GM23338 (cell line): ENCODE measurements around the gene GPRASP2. TPM values are rescaled to one million over a fixed set of nuclear protein-coding genes. Genes with fewer than 3 reads are reported as not detected.

Experiments used
- ATAC-seq: fragments of 200-7000 bp; cut with Tn5 transposase; 3 replicates; pipeline ENCODE4 v1.9.1; 2020
- DNase-seq: peaks from one replicate; pipeline ENCODE4 v3.0.0-alpha.2; 2015; ENCODE audit warnings: low spot score
- H2AFZ ChIP-seq: fragments of 200-600 bp; sonication (generic); 2 replicates; pipeline ENCODE4 v1.8.0; 2016; ENCODE audit warnings: antibody characterized with exemption, mild to moderate bottlenecking, moderate library complexity
- H3F3A ChIP-seq: fragments of 200-600 bp; sonication (generic); replicated peaks from 2 replicates; pipeline ENCODE4 v1.8.0; 2017; ENCODE audit warnings: antibody characterized with exemption, mixed run types, low read depth
- H3K27ac ChIP-seq: fragments of 200-600 bp; sonication (generic); 2 replicates; pipeline ENCODE4 v1.6.1; 2016; ENCODE audit warnings: low read depth
- H3K27me3 ChIP-seq: fragments of 200-600 bp; sonication (generic); 2 replicates; pipeline ENCODE4 v1.8.0; 2016; ENCODE audit warnings: mild to moderate bottlenecking, mixed run types, moderate library complexity; ENCODE audit not compliant: insufficient read depth
- H3K36me3 ChIP-seq: fragments of 200-600 bp; sonication (generic); 2 replicates; pipeline ENCODE4 v1.8.0; 2016; ENCODE audit warnings: mild to moderate bottlenecking; ENCODE audit not compliant: insufficient read depth
- H3K4me1 ChIP-seq: fragments of 200-600 bp; sonication (generic); 2 replicates; pipeline ENCODE4 v1.8.0; 2016; ENCODE audit warnings: mild to moderate bottlenecking, moderate library complexity; ENCODE audit not compliant: insufficient read depth
- H3K4me2 ChIP-seq: fragments of 200-600 bp; sonication (generic); 2 replicates; pipeline ENCODE4 v1.7.1; 2017; ENCODE audit warnings: mixed run types
- H3K4me3 ChIP-seq: fragments of 200-600 bp; sonication (generic); 2 replicates; pipeline ENCODE4 v1.6.1; 2016; ENCODE audit warnings: mixed run types
- H3K79me2 ChIP-seq: fragments of 200-600 bp; sonication (generic); replicated peaks from 2 replicates; pipeline ENCODE4 v1.8.0; 2017; ENCODE audit warnings: mild to moderate bottlenecking; ENCODE audit not compliant: insufficient read depth
- H3K9me2 ChIP-seq: fragments of 200-600 bp; sonication (generic); 2 replicates; pipeline ENCODE4 v1.8.0; 2017; ENCODE audit not compliant: insufficient read depth
- H4K20me1 ChIP-seq: fragments of 200-600 bp; sonication (generic); replicated peaks from 2 replicates; pipeline ENCODE4 v1.8.0; 2017; ENCODE audit warnings: mild to moderate bottlenecking; ENCODE audit not compliant: insufficient read depth
- H3K27ac Mint-ChIP-seq: 2 replicates; pipeline ENCODE4 v1.8.0; 2020; ENCODE audit warnings: inconsistent platforms, mild to moderate bottlenecking, moderate library complexity, mixed read lengths
- H3K27me3 Mint-ChIP-seq: 3 replicates; pipeline ENCODE4 v1.8.0; 2022; ENCODE audit warnings: low read depth, mild to moderate bottlenecking, moderate library complexity, mixed read lengths, inconsistent platforms; ENCODE audit not compliant: insufficient read depth, poor library complexity
- H3K36me3 Mint-ChIP-seq: 3 replicates; pipeline ENCODE4 v1.8.0; 2021; ENCODE audit warnings: low read depth, mild to moderate bottlenecking, inconsistent platforms, moderate library complexity, mixed read lengths
- H3K4me1 Mint-ChIP-seq: 3 replicates; pipeline ENCODE4 v1.8.0; 2020; ENCODE audit warnings: mild to moderate bottlenecking, inconsistent platforms, mixed read lengths
- H3K4me3 Mint-ChIP-seq: 3 replicates; pipeline ENCODE4 v1.8.0; 2021; ENCODE audit warnings: moderate library complexity, mild to moderate bottlenecking, inconsistent platforms, mixed read lengths
- H3K9me3 Mint-ChIP-seq: 3 replicates; pipeline ENCODE4 v1.8.0; 2020; ENCODE audit warnings: moderate library complexity, mild to moderate bottlenecking, inconsistent platforms, mixed read lengths
- CREB1 ChIP-seq: fragments of 250-450 bp; sonication (Bioruptor Pico); IDR thresholded peaks from 2 replicates; pipeline ENCODE4 v1.5.0; 2020; ENCODE audit warnings: low read depth, mild to moderate bottlenecking, moderate library complexity
- CTCF ChIP-seq, 2 experiments: fragments of 200-600 bp in 1 of 2; sonication (generic) in 1 of 2; conservative IDR thresholded peaks; 2 replicates each; pipeline versions ENCODE4 v1.5.1 to v1.6.1; 2016 to 2017; ENCODE audit warnings: antibody characterized with exemption in 2 of 2, low read depth in 2 of 2, mild to moderate bottlenecking in 2 of 2, moderate library complexity in 1 of 2
- ETS1 ChIP-seq: IDR thresholded peaks from 2 replicates; pipeline ENCODE4 v1.6.1; 2016; ENCODE audit warnings: antibody characterized with exemption
- EZH2 ChIP-seq: fragments of 200-600 bp; sonication (generic); IDR thresholded peaks from one replicate; pipeline ENCODE4 v1.8.0; 2017; ENCODE audit warnings: antibody characterized with exemption, mild to moderate bottlenecking, low read depth; ENCODE audit not compliant: unreplicated experiment
- EZH2phosphoT487 ChIP-seq: fragments of 200-600 bp; sonication (generic); IDR thresholded peaks from one replicate; pipeline ENCODE4 v1.8.1; 2018; ENCODE audit warnings: antibody characterized with exemption; ENCODE audit not compliant: unreplicated experiment
- JUNB ChIP-seq: IDR thresholded peaks from one replicate; pipeline ENCODE4 v1.6.1; 2016; ENCODE audit warnings: antibody characterized with exemption; ENCODE audit not compliant: unreplicated experiment
- NANOG ChIP-seq: IDR thresholded peaks from 2 replicates; pipeline ENCODE4 v1.6.1; 2016; ENCODE audit warnings: antibody characterized with exemption, borderline replicate concordance
- POLR2AphosphoS5 ChIP-seq: IDR thresholded peaks from 2 replicates; pipeline ENCODE4 v1.6.1; 2016; ENCODE audit warnings: antibody characterized with exemption, low read depth
- REST ChIP-seq: IDR thresholded peaks from one replicate; pipeline ENCODE4 v1.6.1; 2018; ENCODE audit warnings: antibody characterized with exemption; ENCODE audit not compliant: unreplicated experiment
- STAT1 ChIP-seq: IDR thresholded peaks from one replicate; pipeline ENCODE4 v1.6.1; 2016; ENCODE audit warnings: antibody characterized with exemption; ENCODE audit not compliant: unreplicated experiment
- ZNF114 ChIP-seq: fragments of 250-450 bp; sonication (Bioruptor Pico); IDR thresholded peaks from 2 replicates; pipeline ENCODE4 v1.5.0; 2020; ENCODE audit warnings: mild to moderate bottlenecking, moderate library complexity
- ZNF331 ChIP-seq: fragments of 250-450 bp; sonication (Bioruptor Pico); IDR thresholded peaks from 2 replicates; pipeline ENCODE4 v1.5.0; 2020; ENCODE audit warnings: low read depth, mild to moderate bottlenecking, moderate library complexity
- ZNF462 ChIP-seq: fragments of 250-450 bp; sonication (Bioruptor Pico); IDR thresholded peaks from 2 replicates; pipeline ENCODE4 v1.5.0; 2020; ENCODE audit warnings: mild to moderate bottlenecking, moderate library complexity
- polyA plus RNA-seq: library from polyadenylated mRNA; unstranded; fragments of >200 nt; fragmentation: Nextera tagmentation; extraction: Ambion mirVana; gene quantifications from 2 replicates; pipeline ENCODE4 v1.2.1, GENCODE V29; 2016
- total RNA-seq: library from RNA; depleted of rRNA; stranded (reverse); fragments of >200 nt; shearing (Covaris generic); gene quantifications from 2 replicates; pipeline ENCODE4 v1.2.3, GENCODE V29; 2014

The GPRASP2 gene
- total and polyA plus RNA-seq, 2 experiments from 2014 or later, result 4.9 to 22.4 TPM

- no peak overlapping the region; the same call in 1 of the 2 replicates for H3K27ac Mint-ChIP-seq
- no peak overlapping the region for H3K4me3 ChIP-seq
- no peaks in the 10 kb centered on the region for H3K9me2 ChIP-seq
- no peak for TF ChIP-seq ZNF114 (CRISPR knock-in tag)
- no peak for TF ChIP-seq ZNF331 (CRISPR knock-in tag)
- no peak for TF ChIP-seq ZNF462 (CRISPR knock-in tag)
- no peak for TF ChIP-seq CTCF (conservative IDR thresholded peaks at IDR 0.05; ENCODE audit: low read depth in 2 of 2)
- TF ChIP-seq REST, result no peak
- TF ChIP-seq STAT1, result no peak
- TF ChIP-seq EZH2, result no peak
- TF ChIP-seq EZH2phosphoT487, result no peak
- no peak for TF ChIP-seq ETS1
- TF ChIP-seq JUNB, result no peak
- no peak for TF ChIP-seq NANOG
- no peak for TF ChIP-seq POLR2AphosphoS5
- TF ChIP-seq CREB1 (CRISPR knock-in tag), result no peak
- H3K36me3 ChIP-seq, result no peaks in the 10 kb centered on the region
- H3K79me2 ChIP-seq, result peaks cover 18% of the 10 kb centered on the region
- H3K4me2 ChIP-seq, result peak overlapping the region; percentile 52
- H3K27me3 Mint-ChIP-seq, result peaks cover 5% of the 10 kb centered on the region
- H3K27me3 ChIP-seq, result no peaks in the 10 kb centered on the region
- ATAC-seq (no peak), DNase-seq (no peak)
- H3K4me1 Mint-ChIP-seq, result peaks cover 32% of the 10 kb centered on the region
- peaks cover 10% of the 10 kb centered on the region; the same call in 2 of the 3 replicates for H3K36me3 Mint-ChIP-seq
- no peak overlapping the region for H2AFZ ChIP-seq
- peaks cover 34% of the 10 kb centered on the region for H3K4me1 ChIP-seq
- no peaks in the 10 kb centered on the region for H3F3A ChIP-seq
- no peak overlapping the region for H3K4me3 Mint-ChIP-seq
- H3K27ac ChIP-seq, result no peak overlapping the region
- no peaks in the 10 kb centered on the region for H4K20me1 ChIP-seq
- H3K9me3 Mint-ChIP-seq, result no peaks in the 10 kb centered on the region
These were observed 32.1 kb downstream of the GPRASP2 start for GRCh38 chrX:102744307-102744706.
